ENCODE measurements around the gene RPL5. TPM values are rescaled to one million over a fixed set of nuclear protein-coding genes. Genes with fewer than 3 reads are reported as not detected.
A peak's percentile ranks its signal among the peaks of the same experiment; 100 is the strongest.

Gene RPL5
- total and polyA plus RNA-seq, 2 experiments from 2014 or later: 2,182 to 3,547 TPM

GRCh38 chr1:92839442-92839841, 7.6 kb downstream of the RPL5 start:
- Histone ChIP-seq H3K4me2 (no peak overlapping the region), H3K27ac (ENCODE audit: low read depth) (peak overlapping the region; percentile 67), H3K4me1 (ENCODE audit: insufficient read depth) (peaks cover 7% of the 10 kb centered on the region; the same call in 1 of the 2 replicates), H2AFZ (no peak overlapping the region), H3K4me3 (no peak overlapping the region), H3K36me3 (ENCODE audit: insufficient read depth) (peaks cover 79% of the 10 kb centered on the region), H3K27me3 (ENCODE audit: insufficient read depth) (no peaks in the 10 kb centered on the region), H3K79me2 (replicated peaks; ENCODE audit: insufficient read depth) (peaks cover 60% of the 10 kb centered on the region), H4K20me1 (replicated peaks; ENCODE audit: insufficient read depth) (peaks cover 72% of the 10 kb centered on the region), H3F3A (replicated peaks; ENCODE audit: low read depth) (peaks cover 67% of the 10 kb centered on the region), H3K9me2 (ENCODE audit: insufficient read depth) (no peaks in the 10 kb centered on the region)
- H3K27me3 Mint-ChIP-seq (ENCODE audit: insufficient read depth, low read depth, poor library complexity): peaks cover 1% of the 10 kb centered on the region
- H3K4me1 Mint-ChIP-seq: peaks cover 18% of the 10 kb centered on the region
- ATAC-seq (no peak), DNase-seq (ENCODE audit: low spot score) (no peak)
- H3K36me3 Mint-ChIP-seq (ENCODE audit: low read depth): peaks cover 99% of the 10 kb centered on the region
- H3K9me3 Mint-ChIP-seq: no peaks in the 10 kb centered on the region
- no peak overlapping the region for H3K27ac Mint-ChIP-seq
- TF ChIP-seq ZNF331 (CRISPR knock-in tag; IDR thresholded peaks at IDR 0.05; ENCODE audit: low read depth): no peak
- no peak for TF ChIP-seq POLR2AphosphoS5 (IDR thresholded peaks at IDR 0.05; ENCODE audit: low read depth)
- no peak for TF ChIP-seq ETS1 (IDR thresholded peaks at IDR 0.05)
- no peak for TF ChIP-seq JUNB (IDR thresholded peaks at IDR 0.05; ENCODE audit: unreplicated experiment)
- no peak for TF ChIP-seq EZH2 (IDR thresholded peaks at IDR 0.05; ENCODE audit: low read depth, unreplicated experiment)
- TF ChIP-seq ZNF114 (CRISPR knock-in tag; IDR thresholded peaks at IDR 0.05): no peak
- no peak for TF ChIP-seq REST (IDR thresholded peaks at IDR 0.05; ENCODE audit: unreplicated experiment)
- TF ChIP-seq CTCF (conservative IDR thresholded peaks at IDR 0.05; ENCODE audit: low read depth in 2 of 2): no peak
- TF ChIP-seq EZH2phosphoT487 (IDR thresholded peaks at IDR 0.05; ENCODE audit: unreplicated experiment): no peak
- no peak for TF ChIP-seq ZNF462 (CRISPR knock-in tag; IDR thresholded peaks at IDR 0.05)
- TF ChIP-seq STAT1 (IDR thresholded peaks at IDR 0.05; ENCODE audit: unreplicated experiment): no peak
- no peak overlapping the region for H3K4me3 Mint-ChIP-seq

Data from GM23338 (cell line).